Body of pancreas (tissue), 4 donors: ENCODE measurements around the gene ZBP1.

ENCODE experiments used
- CTCF ChIP-seq, 7 experiments: fragments of 450-650 bp in 4 of 7; fragments of 200-600 bp in 3 of 7; sonication (generic) in 3 of 7; IDR thresholded peaks; one replicate each; pipeline ENCODE4 v1.5.1; 2016 to 2019; ENCODE audit warnings: antibody characterized with exemption in 7 of 7
- POLR2A ChIP-seq, 3 donors: fragments of 450-650 bp; IDR thresholded peaks; one replicate each; pipeline ENCODE4 v1.6.1; 2016; ENCODE audit warnings: antibody characterized with exemption in 3 of 3, mild to moderate bottlenecking in 2 of 3

GRCh38 chr20:57667924-57668782, 47.9 kb upstream of the ZBP1 start:
- TF ChIP-seq CTCF (IDR thresholded peaks at IDR 0.05) (no peak), POLR2A (IDR thresholded peaks at IDR 0.05) (no peak)
